ENCODE data around the gene RNF26.

DNA sequence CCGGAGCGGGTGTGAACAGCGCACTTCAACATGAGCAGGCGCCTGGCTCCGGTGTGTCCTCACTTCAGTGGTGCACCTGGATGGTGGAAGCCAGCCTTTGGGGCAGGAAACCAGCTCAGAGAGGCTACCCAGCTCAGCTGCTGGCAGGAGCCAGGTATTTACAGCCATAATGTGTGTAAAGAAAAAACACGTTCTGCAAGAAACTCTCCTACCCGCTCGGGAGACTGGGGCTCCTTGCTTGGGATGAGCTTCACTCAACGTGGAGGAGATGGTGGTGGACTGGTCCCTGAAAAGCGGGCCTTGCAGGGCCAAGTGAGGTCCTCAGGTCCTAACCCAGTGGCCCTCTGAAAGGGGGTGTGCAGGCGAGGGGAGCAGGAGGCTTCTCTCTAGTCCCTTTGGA is 24.9 kb upstream of the RNF26 start:
- TF ChIP-seq, protein P1, sequence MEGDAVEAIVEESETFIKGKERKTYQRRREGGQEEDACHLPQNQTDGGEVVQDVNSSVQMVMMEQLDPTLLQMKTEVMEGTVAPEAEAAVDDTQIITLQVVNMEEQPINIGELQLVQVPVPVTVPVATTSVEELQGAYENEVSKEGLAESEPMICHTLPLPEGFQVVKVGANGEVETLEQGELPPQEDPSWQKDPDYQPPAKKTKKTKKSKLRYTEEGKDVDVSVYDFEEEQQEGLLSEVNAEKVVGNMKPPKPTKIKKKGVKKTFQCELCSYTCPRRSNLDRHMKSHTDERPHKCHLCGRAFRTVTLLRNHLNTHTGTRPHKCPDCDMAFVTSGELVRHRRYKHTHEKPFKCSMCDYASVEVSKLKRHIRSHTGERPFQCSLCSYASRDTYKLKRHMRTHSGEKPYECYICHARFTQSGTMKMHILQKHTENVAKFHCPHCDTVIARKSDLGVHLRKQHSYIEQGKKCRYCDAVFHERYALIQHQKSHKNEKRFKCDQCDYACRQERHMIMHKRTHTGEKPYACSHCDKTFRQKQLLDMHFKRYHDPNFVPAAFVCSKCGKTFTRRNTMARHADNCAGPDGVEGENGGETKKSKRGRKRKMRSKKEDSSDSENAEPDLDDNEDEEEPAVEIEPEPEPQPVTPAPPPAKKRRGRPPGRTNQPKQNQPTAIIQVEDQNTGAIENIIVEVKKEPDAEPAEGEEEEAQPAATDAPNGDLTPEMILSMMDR (tag by site-specific recombination; IDR thresholded peaks at IDR 0.05) = no peak
- no peak for TF ChIP-seq ZNF76 (tag by site-specific recombination; IDR thresholded peaks at IDR 0.05; ENCODE audit: borderline replicate concordance, low read depth)
- no peak for TF ChIP-seq ZNF354C (tag by site-specific recombination; IDR thresholded peaks at IDR 0.05; ENCODE audit: borderline replicate concordance, low read depth)
- TF ChIP-seq FEZF1 (tag by site-specific recombination; IDR thresholded peaks at IDR 0.05) = no peak
- TF ChIP-seq, protein P2, sequence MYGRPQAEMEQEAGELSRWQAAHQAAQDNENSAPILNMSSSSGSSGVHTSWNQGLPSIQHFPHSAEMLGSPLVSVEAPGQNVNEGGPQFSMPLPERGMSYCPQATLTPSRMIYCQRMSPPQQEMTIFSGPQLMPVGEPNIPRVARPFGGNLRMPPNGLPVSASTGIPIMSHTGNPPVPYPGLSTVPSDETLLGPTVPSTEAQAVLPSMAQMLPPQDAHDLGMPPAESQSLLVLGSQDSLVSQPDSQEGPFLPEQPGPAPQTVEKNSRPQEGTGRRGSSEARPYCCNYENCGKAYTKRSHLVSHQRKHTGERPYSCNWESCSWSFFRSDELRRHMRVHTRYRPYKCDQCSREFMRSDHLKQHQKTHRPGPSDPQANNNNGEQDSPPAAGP (tag by site-specific recombination; IDR thresholded peaks at IDR 0.05) = no peak
- TF ChIP-seq ZNF121 (tag by site-specific recombination; IDR thresholded peaks at IDR 0.05) = no peak

Data from HEK293 (cell line).